IPS DF 4.7 (cell line): ENCODE measurements around the gene CACNB2.

Experiments
- DNase-seq: peaks from one replicate; pipeline ENCODE4 v3.0.0-alpha.2; 2013; ENCODE audit warnings: low spot score; ENCODE audit errors: extremely low read depth

CACNB2 gene

DNA sequence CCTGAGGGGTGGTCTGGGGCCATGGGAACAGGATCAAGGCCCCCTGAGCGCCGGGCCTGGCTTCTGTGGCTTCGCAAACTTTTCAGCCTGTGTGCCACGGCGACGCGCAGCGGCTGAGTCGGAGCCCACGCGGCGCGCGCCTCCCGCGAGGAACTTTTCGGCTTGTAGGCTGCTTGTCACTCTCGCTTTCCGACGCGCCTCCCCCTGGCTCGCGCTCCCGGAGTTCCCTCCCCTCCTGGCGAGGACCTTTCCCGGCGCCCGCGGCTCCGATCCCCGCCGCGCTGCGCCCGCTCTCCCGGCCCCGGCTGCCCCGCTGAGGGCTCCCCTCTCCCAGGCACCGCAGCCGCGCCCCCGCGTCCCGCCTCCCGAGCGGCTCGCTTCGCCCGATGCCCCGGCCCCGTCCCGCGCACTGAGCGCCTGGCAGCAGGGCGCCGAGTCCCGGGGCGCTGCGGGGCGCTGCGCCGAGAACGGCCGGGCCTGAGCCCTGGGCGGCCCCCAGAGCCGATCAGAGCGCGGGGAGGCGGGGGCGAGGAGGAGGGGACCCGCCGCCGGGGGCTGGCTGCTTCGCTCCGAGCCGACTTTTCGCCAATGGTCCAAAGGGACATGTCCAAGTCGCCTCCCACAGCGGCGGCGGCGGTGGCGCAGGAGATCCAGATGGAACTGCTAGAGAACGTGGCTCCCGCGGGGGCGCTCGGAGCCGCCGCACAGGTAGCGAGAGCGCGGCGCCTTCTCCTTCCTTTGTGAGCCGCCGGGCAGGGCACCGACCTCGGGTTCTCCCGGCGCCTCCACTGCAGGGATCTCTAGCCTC is at the start of gene CACNB2:
Gene CACNB2, plus strand, starts transcription at position 276 of the 808 bp plus-strand sequence.
- DNase-seq, result no peak

DNA sequence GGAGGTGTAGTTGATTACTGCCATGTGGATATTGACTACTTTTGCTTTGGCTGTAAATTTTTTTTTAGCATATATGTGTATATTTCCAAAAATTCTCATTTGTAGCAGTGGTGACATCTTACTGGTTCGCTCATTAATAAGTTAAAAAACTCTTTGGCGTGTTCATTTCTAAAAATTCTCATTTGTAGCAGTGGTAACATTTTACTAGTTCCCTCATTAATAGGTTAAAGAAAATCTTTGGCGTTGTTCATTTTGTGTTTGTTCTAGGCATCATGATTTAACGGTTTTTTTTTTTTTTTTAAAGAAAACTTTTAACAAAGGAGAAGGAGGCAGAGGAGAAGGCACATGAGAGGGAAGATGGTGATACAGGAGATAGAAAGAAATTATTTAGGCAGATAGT is 45.9 kb upstream of the CACNB2 start:
- DNase-seq, result no peak

DNA sequence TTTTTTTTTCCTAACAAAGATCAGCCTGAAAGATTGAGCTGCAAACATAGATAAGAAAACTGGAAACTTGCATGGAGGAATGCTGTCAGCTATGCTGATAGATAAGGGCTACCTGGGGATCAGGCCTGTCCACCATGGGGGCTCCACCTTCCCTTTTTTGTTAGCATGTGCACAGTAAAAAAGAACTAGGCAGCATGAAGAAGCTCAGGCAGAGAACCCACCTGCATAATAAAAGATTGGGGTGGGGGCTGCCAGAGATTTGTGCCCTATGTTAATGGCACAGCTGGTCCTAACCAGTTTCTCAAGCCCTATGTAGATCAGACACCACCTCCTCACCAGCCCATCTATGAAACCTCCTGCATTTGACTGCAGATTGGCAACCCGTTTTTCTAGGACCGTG is 45.4 kb upstream of the CACNB2 start:
- DNase-seq, result no peak

DNA sequence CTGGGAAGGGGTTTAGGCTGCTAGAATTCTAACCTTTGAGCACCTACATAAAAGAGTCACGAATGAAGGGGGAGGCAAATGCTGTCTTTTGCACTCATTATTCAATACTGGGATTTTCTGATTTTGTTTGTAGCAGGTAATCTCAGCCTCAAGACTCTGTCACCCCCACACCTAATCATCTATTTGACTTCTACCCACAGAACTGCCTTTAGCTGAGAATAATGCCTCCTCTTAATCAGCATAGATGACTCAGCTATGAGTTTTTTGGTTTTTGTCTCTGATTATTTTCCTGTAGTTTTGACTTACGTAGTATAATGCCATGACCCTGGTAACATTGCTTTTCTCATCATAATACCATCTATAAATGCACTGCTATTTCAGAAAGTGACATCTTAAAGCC is 42.7 kb upstream of the CACNB2 start:
- DNase-seq, result no peak

DNA sequence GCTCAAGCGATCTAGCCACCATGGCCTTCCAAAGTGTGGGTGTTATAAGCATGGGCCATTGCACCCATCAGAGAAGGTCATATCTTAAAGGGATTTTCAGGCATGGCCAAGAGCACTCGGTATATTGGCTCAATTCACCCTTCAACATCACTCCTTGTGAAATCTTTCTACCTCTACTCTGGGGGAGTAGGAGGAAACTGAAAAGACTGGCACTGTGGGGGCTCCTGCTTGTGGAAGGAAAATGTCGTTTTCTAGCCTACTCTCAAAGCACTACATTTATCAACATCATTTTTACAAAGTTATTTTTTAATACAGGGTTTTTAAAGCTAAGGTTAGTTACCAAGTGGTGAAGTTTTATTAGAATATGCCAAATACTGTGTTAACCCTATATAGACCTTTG is 42.0 kb upstream of the CACNB2 start:
- no peak for DNase-seq

DNA sequence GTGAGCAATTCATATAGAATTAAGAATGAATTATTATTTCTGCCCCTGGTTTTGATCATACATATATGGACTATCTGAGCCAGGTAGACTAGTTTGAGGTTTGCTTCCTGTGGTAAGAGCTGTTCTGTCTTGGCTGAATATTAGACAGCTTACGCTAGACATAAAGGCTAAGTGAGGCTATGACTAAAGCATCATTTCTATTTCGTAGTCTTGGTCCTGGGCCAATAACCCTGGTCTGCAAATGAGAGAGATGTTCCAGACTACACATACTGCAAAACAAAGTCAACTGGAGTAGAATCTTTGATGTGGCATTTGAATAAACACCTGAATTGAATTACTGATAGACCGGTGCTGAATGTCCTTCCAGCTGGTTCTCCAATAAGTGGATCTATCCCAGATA is 40.8 kb upstream of the CACNB2 start:
- DNase-seq, result no peak

DNA sequence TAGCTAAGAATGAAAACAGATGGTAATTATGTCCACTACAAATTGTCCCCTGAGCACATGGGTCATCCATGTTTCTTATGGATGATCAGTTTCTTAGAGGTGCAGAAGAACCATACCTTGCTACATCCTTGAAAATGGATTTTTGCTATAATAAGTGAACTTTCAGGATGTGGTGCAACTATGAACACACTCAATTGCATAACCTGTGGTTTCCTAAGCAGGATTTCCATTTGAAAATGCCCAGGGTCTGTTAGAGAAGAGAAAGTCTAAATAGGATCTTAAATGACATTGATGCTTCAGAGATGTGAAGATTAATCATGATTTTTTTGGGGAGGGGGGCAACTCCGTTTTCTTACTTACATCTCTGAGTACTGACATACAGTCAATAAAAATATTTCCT is 39.6 kb upstream of the CACNB2 start:
- DNase-seq, result no peak

DNA sequence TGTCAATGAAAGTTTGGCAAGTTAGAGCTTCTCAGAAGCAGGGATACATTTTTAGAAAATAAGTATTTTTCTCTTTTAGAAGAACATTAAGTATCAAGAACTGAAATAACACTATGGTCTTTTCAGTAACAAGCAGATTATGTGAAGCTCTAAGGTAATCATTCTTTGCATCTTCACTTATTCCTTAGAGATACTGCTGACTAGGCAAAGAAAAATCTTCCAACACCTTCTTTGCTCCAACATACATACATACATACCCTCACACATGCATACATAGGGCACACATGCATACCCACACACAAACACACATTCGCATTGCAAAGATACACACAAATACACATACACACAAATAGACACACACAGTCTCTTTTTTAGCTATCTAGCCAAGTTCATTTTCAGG is 37.8 kb upstream of the CACNB2 start:
- DNase-seq, result no peak

DNA sequence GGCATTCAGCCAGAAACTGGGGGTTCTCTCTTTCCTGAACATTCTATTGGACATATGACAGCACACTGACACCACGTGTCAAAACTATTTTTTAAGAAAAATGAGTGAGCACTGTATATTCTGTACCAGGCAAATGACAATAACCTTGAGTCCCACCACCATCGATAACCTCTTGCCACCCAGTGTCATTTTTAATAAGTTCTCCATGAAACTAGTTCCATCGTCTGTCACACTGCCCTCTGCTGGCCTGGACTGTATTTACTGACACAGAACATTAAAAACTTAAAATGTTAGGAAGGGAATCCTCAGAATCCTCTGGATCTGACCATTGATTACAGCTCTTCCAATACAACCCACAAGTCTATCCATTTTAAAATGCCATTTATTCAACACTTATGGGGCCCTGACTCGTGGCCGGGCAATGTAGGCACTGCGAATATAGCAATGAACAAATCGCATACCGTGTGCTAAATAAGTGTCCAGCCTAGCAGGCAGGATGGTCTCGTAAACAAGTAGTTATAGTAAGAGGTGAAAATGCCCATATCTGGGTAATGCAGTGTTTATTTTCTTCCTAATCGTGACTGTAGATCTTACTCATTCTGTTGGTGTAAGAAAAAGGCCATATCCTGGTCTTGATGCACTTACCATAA is 35.9 kb upstream of the CACNB2 start:
- no peak for DNase-seq

DNA sequence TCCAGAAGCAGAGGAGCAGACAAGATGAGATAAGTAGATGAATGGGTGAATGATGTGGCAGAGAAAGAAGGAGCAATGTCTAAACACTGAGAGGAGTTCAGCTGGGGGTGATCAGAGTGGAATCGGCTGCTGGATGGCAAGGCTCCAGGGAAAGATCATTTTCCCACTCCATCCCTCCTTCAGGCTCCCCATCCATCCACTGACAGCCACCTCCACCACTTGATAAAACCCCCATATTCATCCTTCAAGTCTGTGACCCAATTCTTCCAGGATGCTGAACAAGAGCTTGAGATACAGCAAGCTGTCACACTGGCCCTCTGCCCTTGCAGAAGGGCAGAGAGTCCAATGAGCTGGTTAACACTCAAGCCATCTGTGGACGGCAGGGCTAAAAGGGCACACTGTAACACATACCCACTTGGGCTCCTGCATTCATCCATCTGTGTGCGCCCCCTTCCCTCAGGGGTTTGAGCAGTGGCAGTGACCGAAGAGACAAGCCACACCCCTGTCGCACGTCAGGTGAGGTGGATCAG is 30.8 kb upstream of the CACNB2 start:
- DNase-seq, result no peak

DNA sequence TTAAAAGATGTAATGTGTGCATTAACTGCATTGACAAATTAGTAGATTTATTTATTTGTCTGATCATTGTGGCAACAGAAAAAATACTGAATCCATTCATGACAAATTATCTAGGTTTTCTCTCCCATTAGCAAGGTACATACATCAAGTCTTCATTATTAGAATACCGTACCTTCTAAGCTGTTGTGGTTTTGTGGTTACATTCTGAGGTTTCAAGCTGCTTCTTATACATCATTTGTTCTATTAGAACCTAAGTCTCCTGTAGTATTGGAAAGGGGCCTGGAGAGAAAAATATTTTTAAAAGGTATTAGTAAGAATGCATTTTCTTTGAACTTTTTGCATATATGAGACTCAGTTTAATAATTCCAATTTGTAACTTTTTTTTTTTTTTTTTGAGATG is 26.3 kb upstream of the CACNB2 start:
- DNase-seq, result no peak

DNA sequence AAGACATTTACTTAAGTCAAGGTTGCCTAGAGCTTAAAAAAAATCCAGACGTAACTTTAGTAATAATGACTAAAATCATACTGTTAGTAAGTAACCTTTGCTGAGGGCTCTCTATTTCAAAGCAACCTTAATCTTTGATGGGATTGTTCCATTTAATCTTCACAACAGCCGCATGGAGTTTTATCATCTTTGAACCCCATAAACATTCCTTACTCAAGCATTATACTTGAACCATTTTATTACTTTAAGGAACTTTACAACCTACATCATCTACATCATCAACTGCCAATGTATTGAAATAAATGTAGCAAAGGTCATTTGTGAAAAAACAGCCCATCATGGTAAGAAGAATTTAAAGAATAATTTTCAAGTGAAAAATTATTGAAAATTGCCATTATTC is 22.9 kb upstream of the CACNB2 start:
- no peak for DNase-seq

DNA sequence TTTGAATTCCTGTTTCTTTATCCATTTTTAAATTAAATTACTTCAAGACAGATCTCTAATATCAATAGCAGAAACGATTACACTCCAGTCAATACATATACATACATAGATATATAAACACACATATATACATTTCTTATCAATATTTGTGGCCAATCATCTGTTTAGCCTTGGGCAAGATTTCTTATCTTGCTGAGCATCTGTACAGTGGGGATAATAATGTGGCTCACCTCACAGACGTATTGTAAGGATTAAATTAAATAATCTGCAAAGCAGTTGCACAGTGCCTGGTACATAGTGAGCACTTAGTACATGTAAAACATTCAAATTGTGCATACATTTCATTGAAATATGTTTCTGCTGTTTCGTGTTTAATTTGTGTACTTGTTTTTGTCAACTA is 17.5 kb upstream of the CACNB2 start:
- no peak for DNase-seq

DNA sequence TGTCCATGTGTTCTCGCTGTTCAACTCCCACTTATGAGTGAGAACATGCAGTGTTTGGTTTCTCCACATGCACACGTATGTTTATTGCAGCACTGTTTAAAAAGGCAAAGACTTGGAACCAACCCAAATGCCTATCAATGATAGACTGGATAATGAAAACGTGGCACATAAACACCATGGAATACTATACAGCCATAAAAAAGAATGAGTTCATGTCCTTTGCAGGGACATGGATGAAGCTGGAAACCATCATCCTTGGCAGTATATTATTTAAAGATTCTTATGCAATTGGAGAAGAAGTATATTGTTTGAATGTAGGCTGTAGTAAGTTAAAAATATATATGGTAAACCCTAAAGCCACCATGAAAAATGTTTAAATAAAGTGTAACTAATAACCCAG is 7.2 kb upstream of the CACNB2 start:
- DNase-seq, result no peak

DNA sequence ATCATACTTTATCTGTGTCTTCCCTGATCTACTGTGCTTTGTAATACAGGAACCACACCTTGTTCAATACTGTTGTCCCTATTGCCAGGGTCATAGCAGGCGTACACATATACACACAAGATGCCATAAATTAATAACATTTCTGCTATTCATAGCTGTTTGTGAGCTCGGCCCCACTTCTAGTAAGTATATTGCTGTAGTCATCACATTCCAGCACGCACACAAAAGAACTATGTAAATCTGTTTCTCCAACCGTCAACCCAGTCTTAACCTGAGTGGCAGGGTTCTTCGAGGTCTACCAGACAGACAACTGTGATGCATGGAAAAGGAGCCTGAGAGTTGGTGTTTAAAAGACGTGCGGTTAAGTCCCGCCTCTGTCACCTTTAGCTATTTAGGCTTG is 5.7 kb upstream of the CACNB2 start:
- no peak for DNase-seq

DNA sequence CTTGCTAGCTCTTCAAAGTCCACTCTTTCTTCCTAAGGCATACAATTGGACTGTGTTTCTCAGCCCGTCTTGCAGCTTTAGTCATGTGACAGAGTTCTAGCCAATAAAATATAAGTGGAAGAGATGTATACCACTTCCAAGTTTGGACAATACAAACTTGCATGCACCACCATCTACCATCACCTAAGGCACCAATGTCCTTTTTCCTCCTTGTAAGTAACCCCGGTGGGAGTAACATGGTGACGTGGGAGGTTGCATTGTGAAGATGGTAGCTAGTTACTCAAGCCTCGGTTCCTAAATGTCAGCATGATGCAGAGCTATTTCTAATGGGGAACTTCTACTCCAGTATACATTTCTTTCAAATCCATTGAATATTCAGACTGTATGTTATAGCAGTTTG is 5.3 kb upstream of the CACNB2 start:
- no peak for DNase-seq

DNA sequence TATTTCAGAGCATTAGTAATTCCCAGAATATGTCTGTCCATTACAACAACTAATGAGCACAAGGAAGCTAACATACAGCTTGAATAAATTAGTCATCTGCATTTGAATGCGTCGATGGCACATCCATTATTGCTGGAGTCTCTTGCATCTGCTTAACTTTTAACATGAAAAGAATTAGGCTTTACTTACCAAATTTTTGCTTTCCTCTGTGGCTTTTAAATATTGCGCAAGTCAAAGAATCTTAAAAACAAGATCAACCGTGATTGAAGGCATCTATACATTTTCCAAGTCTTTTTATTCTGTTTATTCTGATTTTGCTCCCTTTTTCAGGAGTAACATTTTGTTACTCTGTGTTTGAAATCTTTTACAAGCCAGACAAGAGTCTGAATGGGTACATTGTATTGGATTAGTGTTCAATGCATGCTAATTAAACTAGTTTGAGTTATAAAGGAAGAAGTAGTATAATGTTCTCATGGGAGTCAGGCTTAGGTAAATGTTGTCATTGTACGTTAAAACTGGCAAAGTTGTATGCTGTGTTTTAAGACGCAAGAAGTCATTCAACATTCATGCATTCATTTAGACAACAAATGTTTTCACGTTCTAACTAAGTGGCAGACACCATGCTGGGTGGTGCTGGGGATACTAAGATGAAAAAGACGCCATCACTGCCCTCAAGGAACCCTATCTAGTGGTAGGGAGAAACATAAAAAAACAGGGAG is 4.0 kb upstream of the CACNB2 start:
- no peak for DNase-seq

DNA sequence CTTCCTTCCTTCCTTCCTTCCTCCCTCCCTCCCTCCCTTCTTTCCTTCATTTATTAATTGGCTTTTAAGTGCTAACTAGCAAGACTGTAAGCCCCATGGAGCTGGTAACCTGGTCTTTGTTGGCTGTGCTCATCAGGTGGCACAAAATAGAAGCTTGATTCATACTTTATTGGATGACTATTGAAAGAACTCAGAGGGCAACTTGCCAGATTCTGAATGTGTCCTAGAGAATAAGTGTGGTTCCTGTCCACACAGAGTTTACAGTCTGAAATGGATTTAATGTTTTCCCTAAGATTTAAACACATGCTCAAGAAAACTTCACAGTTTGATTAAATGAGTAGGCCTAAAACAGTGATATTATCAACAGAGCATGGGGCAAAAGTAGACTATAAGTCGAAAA is 3.1 kb upstream of the CACNB2 start:
- no peak for DNase-seq

DNA sequence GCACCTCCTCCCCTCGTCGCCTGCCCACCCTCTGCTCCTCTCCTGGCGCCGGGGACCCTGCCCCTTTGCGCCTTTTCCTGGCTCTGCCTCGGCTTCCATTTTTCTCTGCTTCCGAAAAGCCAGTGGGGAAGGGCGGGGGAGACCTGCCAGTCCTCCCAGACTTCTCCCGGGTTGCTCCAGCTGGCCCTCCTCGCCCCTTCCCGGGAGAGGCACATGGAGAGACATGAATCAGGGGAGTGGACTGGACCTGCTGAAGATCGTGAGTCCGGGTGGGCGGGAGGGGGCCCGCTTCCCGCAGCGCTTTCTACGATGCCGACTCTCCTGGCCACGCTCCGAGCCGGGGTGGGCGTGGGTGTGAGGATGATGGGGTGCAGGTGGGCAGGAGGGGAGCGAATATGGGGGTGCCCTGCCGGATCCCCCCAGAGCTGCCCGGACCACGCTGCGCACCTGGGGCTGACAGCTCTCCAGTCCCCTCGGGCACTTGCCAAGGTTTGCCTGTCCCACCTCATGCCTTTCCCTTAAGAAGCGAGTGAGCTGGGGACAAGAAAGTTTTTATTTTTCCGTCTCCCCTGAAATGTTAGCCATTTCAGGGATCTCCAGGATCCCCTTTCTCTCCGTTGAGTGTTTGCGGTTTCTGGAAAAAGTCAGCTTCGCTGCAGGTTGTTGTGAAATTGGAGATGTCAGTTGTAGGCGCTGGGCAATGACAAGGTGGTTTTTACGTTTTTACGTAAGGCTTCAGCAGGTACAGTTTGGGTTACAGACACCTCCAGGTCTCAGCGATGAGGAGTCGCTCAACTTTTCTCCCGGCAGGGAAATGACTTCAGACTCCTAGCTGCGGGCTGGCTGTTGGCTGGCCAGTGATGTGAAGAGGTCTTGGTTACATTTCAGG is 977 bp downstream of the CACNB2 start:
- DNase-seq, result no peak

DNA sequence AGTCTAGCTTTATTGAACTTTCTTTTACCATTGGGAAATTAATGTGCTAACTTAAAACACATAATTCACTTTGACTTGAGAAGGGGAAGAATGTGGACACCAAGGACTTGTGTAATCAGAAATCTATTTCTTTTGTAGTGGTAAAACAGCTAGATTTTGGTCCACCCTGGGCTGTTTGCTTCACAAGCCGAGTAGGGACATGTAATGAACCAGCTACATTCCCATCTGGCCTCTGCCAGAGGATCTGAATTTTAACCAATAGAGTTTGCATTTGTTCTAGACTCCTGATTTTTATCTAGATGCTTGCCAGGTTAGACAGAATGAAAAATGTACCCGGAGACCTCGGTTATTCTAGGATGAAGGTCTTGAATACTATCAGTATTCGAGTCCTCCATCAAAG is 1.9 kb downstream of the CACNB2 start:
- no peak for DNase-seq

DNA sequence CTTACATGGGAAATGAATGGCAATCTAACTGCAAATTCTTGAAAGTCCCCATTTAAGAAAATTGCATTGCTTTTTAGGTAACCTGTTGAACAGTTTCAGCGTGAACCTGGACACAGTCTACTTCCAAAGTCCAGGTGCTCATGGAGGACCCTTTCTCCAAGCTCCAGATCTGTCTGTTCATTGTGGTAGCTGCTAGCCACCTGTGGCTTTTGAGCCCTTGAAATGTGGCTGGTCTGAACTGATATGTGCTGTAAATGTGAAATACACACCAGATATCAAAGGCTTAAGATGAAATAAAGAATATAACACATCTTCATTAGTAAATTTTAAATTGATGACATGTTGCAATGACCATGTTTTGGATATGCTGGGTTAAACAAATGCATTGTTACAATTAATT is 4.2 kb downstream of the CACNB2 start:
- DNase-seq, result no peak
